Liver (tissue), 9 donors: ENCODE data around the gene GALNT16. TPM values are rescaled to one million over a fixed set of nuclear protein-coding genes. Genes with fewer than 3 reads are reported as not detected.

Source experiments
- DNase-seq: peaks from one replicate; pipeline ENCODE4 v3.0.0-alpha.2; 2017; ENCODE audit warnings: low spot score
- H3K27ac ChIP-seq, 2 donors: one replicate each; pipeline ENCODE4 v1.7.0; 2013; ENCODE audit warnings: inconsistent platforms in 2 of 2, low read length in 2 of 2, control low read depth in 1 of 2, low read depth in 1 of 2, mild to moderate bottlenecking in 1 of 2
- H3K27me3 ChIP-seq, 4 donors: one replicate each; pipeline versions ENCODE4 v1.6.1 to v1.7.0; 2013; ENCODE audit warnings: low read length in 3 of 4, inconsistent platforms in 1 of 4, mild to moderate bottlenecking in 1 of 4, moderate library complexity in 1 of 4; ENCODE audit not compliant: control insufficient read depth in 4 of 4, insufficient read depth in 4 of 4
- H3K36me3 ChIP-seq, 4 donors: one replicate each; pipeline versions ENCODE4 v1.6.1 to v1.7.0; 2013; ENCODE audit warnings: low read length in 3 of 4, mild to moderate bottlenecking in 3 of 4, low read depth in 1 of 4, moderate library complexity in 1 of 4; ENCODE audit not compliant: control insufficient read depth in 4 of 4, insufficient read depth in 3 of 4
- H3K4me1 ChIP-seq, 4 donors: one replicate each; pipeline versions ENCODE4 v1.6.1 to v1.7.0; 2013; ENCODE audit warnings: low read length in 3 of 4, mild to moderate bottlenecking in 3 of 4, moderate library complexity in 1 of 4; ENCODE audit not compliant: control insufficient read depth in 4 of 4, insufficient read depth in 4 of 4
- H3K4me3 ChIP-seq, 3 donors: one replicate each; pipeline versions ENCODE4 v1.6.1 to v1.7.0; 2013; ENCODE audit warnings: low read length in 3 of 3, control low read depth in 1 of 3, low read depth in 1 of 3, mild to moderate bottlenecking in 1 of 3
- H3K9ac ChIP-seq, 2 donors: one replicate each; pipeline ENCODE4 v1.7.0; 2013; ENCODE audit warnings: low read length in 2 of 2, mild to moderate bottlenecking in 2 of 2, moderate library complexity in 2 of 2, control low read depth in 1 of 2, low read depth in 1 of 2
- H3K9me3 ChIP-seq, 4 donors: one replicate each; pipeline versions ENCODE4 v1.6.1 to v1.7.0; 2013; ENCODE audit warnings: low read length in 3 of 4; ENCODE audit not compliant: control insufficient read depth in 4 of 4
- EGR1 ChIP-seq, 2 donors: IDR thresholded peaks; 2 replicates each; pipeline ENCODE4 v1.6.1; 2016 to 2018; ENCODE audit warnings: antibody characterized with exemption in 2 of 2, low read depth in 2 of 2
- FOXA1 ChIP-seq: IDR thresholded peaks from 2 replicates; pipeline ENCODE4 v1.6.1; 2016; ENCODE audit warnings: antibody characterized with exemption
- FOXA2 ChIP-seq: IDR thresholded peaks from 2 replicates; pipeline ENCODE4 v1.6.1; 2016; ENCODE audit warnings: antibody characterized with exemption
- GABPA ChIP-seq, 2 donors: IDR thresholded peaks in 1 of 2; conservative IDR thresholded peaks in 1 of 2; 2 replicates each; pipeline ENCODE4 v1.6.1; 2016; ENCODE audit warnings: antibody characterized with exemption in 2 of 2, mild to moderate bottlenecking in 1 of 2, moderate library complexity in 1 of 2
- HNF4A ChIP-seq, 2 donors: conservative IDR thresholded peaks; 2 replicates each; pipeline ENCODE4 v1.6.1; 2016; ENCODE audit warnings: antibody characterized with exemption in 2 of 2, mild to moderate bottlenecking in 2 of 2
- JUND ChIP-seq, 2 donors: IDR thresholded peaks; 2 replicates each; pipeline ENCODE4 v1.6.1; 2016; ENCODE audit warnings: antibody characterized with exemption in 2 of 2
- NR2F2 ChIP-seq: IDR thresholded peaks from 2 replicates; pipeline ENCODE4 v1.6.1; 2016; ENCODE audit warnings: antibody characterized with exemption
- RAD21 ChIP-seq, 2 donors: IDR thresholded peaks; 2 replicates each; pipeline ENCODE4 v1.6.1; 2016; ENCODE audit warnings: antibody characterized with exemption in 2 of 2, mild to moderate bottlenecking in 2 of 2
- RXRA ChIP-seq, 2 donors: IDR thresholded peaks; 2 replicates each; pipeline ENCODE4 v1.6.1; 2017 to 2018; ENCODE audit warnings: antibody characterized with exemption in 2 of 2, mild to moderate bottlenecking in 1 of 2
- SP1 ChIP-seq: IDR thresholded peaks from 2 replicates; pipeline ENCODE4 v1.6.1; 2018; ENCODE audit warnings: antibody characterized with exemption, mild to moderate bottlenecking
- TAF1 ChIP-seq: conservative IDR thresholded peaks from 2 replicates; pipeline ENCODE4 v1.6.1; 2016; ENCODE audit warnings: antibody characterized with exemption, mild to moderate bottlenecking
- YY1 ChIP-seq: IDR thresholded peaks from 2 replicates; pipeline ENCODE4 v1.6.1; 2016; ENCODE audit warnings: antibody characterized with exemption, mild to moderate bottlenecking
- WGBS: extraction: QIAGEN DNeasy Blood & Tissue Kit; methylation state at CpG from one replicate; pipeline ENCODE4 v1.1.7; 2013; 5-methylcytosine and 5-hydroxymethylcytosine counted together
- polyA plus RNA-seq, 2 donors: library from polyadenylated mRNA; stranded (reverse) in 1 of 2; unstranded in 1 of 2; fragments of 200-250 nt in 1 of 2; fragments of >200 nt in 1 of 2; fragmentation: Nextera tagmentation in 1 of 2; extraction: Ambion mirVana in 1 of 2; gene quantifications; one replicate each; pipeline versions ENCODE4 v1.2.1 to v1.2.3, GENCODE V29; 2013 to 2015
- total RNA-seq, 2 donors: library from RNA; depleted of rRNA; stranded (reverse); fragments of >200 nt; gene quantifications; one replicate each; pipeline ENCODE4 v1.2.3, GENCODE V29; 2014
- TF ChIP-seq, protein P1 (sequence below): IDR thresholded peaks from 2 replicates; pipeline ENCODE4 v1.6.1; 2016; ENCODE audit warnings: antibody characterized with exemption, mild to moderate bottlenecking
- TF ChIP-seq, protein P2 (sequence below): IDR thresholded peaks from 2 replicates; pipeline ENCODE4 v1.6.1; 2016; ENCODE audit warnings: antibody characterized with exemption
- TF ChIP-seq, protein P3 (sequence below): IDR thresholded peaks from 2 replicates; pipeline ENCODE4 v1.6.1; 2016; ENCODE audit warnings: antibody characterized with exemption
- TF ChIP-seq, protein P4 (sequence below): IDR thresholded peaks from 2 replicates; pipeline ENCODE4 v1.6.1; 2016; ENCODE audit warnings: antibody characterized with exemption
- donor health status: healthy.
- donor health status: healthy.
- donor health status: healthy.
- donor health status: healthy.
- donor health status: healthy.

The GALNT16 gene
- total and polyA plus RNA-seq, 4 donors = 0.25 to 1.2 (median 0.71) TPM

DNA sequence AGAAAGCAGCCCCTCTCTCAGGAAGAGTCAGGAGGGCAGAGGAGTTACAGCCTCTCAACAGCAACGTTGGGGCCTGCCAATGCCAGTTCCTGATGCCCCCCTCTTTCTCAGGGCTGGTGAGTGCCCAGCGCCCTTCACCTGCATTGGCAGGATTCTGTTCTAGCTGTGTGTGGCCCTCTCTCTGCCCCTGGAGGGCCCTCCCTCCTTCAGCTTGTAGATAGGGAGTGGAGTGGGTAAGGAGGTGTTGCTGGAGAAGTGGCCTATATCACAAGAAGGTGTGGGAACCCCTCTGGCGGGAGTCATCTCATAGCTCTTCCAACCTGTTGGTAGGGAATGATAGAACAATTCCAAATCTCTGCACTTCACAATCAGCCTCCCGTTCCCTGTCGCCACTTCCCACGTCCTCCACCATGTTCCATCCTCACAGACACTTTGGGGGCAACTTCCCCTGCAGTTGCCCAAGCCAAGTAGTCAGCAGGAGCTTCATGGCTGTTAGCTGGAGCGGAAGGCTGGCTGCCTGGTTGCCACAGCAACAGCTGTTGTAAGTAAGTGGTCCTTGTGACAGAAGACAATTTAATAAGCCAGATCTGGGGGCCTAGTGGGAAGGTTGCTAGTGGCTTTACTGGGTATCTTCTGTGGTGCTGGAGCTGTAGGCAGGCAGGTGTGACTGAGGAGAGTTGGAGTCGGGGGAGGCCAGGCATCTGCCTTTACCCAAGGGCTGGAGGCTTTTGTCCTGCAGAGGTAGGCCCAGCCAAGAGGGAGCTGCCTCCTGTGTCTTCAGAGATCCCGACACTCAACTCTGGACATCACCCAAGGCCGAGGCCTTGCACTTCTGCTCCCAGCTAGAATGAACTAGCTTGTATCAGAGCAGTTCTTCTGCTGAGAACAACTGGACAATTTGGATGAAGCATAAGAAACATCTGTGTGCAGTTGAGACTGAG, 38.4 kb downstream of the GALNT16 start:
- no peak for DNase-seq
- Histone ChIP-seq H3K27ac (no peak overlapping the region), H3K9ac (no peak overlapping the region), H3K4me3 (no peak overlapping the region), H3K36me3 (no peaks in the 10 kb centered on the region), H3K4me1 (no peaks in the 10 kb centered on the region), H3K27me3 (no peaks in the 10 kb centered on the region), H3K9me3 (no peaks in the 10 kb centered on the region)
- WGBS = 85% methylated on average over 10 of the region's 10 CpGs
- TF ChIP-seq, protein P1, sequence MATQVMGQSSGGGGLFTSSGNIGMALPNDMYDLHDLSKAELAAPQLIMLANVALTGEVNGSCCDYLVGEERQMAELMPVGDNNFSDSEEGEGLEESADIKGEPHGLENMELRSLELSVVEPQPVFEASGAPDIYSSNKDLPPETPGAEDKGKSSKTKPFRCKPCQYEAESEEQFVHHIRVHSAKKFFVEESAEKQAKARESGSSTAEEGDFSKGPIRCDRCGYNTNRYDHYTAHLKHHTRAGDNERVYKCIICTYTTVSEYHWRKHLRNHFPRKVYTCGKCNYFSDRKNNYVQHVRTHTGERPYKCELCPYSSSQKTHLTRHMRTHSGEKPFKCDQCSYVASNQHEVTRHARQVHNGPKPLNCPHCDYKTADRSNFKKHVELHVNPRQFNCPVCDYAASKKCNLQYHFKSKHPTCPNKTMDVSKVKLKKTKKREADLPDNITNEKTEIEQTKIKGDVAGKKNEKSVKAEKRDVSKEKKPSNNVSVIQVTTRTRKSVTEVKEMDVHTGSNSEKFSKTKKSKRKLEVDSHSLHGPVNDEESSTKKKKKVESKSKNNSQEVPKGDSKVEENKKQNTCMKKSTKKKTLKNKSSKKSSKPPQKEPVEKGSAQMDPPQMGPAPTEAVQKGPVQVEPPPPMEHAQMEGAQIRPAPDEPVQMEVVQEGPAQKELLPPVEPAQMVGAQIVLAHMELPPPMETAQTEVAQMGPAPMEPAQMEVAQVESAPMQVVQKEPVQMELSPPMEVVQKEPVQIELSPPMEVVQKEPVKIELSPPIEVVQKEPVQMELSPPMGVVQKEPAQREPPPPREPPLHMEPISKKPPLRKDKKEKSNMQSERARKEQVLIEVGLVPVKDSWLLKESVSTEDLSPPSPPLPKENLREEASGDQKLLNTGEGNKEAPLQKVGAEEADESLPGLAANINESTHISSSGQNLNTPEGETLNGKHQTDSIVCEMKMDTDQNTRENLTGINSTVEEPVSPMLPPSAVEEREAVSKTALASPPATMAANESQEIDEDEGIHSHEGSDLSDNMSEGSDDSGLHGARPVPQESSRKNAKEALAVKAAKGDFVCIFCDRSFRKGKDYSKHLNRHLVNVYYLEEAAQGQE = no peak
- TF ChIP-seq RAD21 (IDR thresholded peaks at IDR 0.05) (no peak), TAF1 (no peak), GABPA (IDR thresholded peaks at IDR 0.05 in 1 of 2, conservative IDR thresholded peaks at IDR 0.05 in 1 of 2) (no peak), YY1 (no peak), JUND (IDR thresholded peaks at IDR 0.05) (no peak), FOXA1 (no peak), SP1 (no peak), RXRA (IDR thresholded peaks at IDR 0.05) (no peak), EGR1 (IDR thresholded peaks at IDR 0.05; ENCODE audit: low read depth in 2 of 2) (no peak), FOXA2 (no peak), HNF4A (conservative IDR thresholded peaks at IDR 0.05) (no peak)
- TF ChIP-seq, protein P2, sequence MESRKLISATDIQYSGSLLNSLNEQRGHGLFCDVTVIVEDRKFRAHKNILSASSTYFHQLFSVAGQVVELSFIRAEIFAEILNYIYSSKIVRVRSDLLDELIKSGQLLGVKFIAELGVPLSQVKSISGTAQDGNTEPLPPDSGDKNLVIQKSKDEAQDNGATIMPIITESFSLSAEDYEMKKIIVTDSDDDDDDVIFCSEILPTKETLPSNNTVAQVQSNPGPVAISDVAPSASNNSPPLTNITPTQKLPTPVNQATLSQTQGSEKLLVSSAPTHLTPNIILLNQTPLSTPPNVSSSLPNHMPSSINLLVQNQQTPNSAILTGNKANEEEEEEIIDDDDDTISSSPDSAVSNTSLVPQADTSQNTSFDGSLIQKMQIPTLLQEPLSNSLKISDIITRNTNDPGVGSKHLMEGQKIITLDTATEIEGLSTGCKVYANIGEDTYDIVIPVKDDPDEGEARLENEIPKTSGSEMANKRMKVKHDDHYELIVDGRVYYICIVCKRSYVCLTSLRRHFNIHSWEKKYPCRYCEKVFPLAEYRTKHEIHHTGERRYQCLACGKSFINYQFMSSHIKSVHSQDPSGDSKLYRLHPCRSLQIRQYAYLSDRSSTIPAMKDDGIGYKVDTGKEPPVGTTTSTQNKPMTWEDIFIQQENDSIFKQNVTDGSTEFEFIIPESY = no peak
- TF ChIP-seq, protein P3, sequence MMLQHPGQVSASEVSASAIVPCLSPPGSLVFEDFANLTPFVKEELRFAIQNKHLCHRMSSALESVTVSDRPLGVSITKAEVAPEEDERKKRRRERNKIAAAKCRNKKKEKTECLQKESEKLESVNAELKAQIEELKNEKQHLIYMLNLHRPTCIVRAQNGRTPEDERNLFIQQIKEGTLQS = no peak
- TF ChIP-seq, protein P4, sequence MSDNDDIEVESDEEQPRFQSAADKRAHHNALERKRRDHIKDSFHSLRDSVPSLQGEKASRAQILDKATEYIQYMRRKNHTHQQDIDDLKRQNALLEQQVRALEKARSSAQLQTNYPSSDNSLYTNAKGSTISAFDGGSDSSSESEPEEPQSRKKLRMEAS = no peak

DNA sequence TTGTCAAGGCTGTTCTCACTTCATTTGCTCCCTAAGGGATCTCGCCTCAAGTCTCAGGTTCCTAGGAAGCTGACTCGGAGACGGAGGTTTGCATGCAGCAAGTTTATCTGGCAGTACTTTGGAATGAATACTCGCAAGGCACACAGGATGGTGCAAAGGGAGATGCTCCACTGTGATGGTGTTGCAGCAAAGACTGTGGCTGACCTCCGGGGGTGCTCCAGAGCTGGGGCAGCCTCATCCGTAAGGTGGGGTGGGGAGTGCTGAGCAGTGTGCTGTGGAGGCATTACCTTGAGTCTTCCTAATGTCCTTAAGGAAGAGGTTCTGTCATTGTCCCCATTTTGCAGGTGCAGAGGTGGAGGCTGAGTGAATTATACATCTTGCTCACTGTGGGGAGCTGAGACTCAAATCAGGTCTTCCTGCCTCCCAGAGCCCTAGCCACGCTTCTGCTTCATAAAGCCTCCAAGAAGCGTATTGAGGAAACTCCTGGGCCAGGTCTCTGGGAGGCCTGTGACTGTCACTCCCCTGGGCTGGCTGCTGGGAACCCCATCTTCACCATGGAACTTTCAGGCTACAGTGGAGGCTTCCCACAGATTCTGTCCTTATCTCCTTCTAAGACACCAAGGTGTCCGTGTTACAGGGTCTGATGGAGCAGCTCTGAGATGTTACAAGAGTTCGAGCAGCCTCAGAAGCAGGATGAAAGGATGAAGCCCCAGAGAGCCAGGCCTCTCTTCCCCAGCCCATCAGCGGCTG, 39.5 kb downstream of the GALNT16 start:
- DNase-seq = no peak
- Histone ChIP-seq H3K4me3 (no peak overlapping the region), H3K9me3 (no peaks in the 10 kb centered on the region), H3K36me3 (no peaks in the 10 kb centered on the region), H3K27ac (no peak overlapping the region), H3K27me3 (no peaks in the 10 kb centered on the region), H3K9ac (no peak overlapping the region), H3K4me1 (no peaks in the 10 kb centered on the region)
- WGBS = 83% methylated on average over 11 of the region's 11 CpGs
- TF ChIP-seq RXRA (IDR thresholded peaks at IDR 0.05) (no peak), NR2F2 (no peak), HNF4A (conservative IDR thresholded peaks at IDR 0.05) (no peak), GABPA (IDR thresholded peaks at IDR 0.05 in 1 of 2, conservative IDR thresholded peaks at IDR 0.05 in 1 of 2) (no peak), RAD21 (IDR thresholded peaks at IDR 0.05) (no peak), SP1 (no peak), TAF1 (no peak)
- TF ChIP-seq, protein P3 = no peak
- TF ChIP-seq, protein P1 = no peak
